Tracheal epithelial cell (primary cell): ENCODE measurements around the gene ZNF654. TPM values are rescaled to one million over a fixed set of nuclear protein-coding genes. Genes with fewer than 3 reads are reported as not detected.

Source experiments
- total RNA-seq: library from RNA; depleted of rRNA; stranded (reverse); fragments of >200 nt; gene quantifications from 2 replicates; pipeline ENCODE4 v1.2.1, GENCODE V29; 2014

ZNF654 gene
- total RNA-seq: 8.5 and 14.9 TPM in 2 replicates

DNA sequence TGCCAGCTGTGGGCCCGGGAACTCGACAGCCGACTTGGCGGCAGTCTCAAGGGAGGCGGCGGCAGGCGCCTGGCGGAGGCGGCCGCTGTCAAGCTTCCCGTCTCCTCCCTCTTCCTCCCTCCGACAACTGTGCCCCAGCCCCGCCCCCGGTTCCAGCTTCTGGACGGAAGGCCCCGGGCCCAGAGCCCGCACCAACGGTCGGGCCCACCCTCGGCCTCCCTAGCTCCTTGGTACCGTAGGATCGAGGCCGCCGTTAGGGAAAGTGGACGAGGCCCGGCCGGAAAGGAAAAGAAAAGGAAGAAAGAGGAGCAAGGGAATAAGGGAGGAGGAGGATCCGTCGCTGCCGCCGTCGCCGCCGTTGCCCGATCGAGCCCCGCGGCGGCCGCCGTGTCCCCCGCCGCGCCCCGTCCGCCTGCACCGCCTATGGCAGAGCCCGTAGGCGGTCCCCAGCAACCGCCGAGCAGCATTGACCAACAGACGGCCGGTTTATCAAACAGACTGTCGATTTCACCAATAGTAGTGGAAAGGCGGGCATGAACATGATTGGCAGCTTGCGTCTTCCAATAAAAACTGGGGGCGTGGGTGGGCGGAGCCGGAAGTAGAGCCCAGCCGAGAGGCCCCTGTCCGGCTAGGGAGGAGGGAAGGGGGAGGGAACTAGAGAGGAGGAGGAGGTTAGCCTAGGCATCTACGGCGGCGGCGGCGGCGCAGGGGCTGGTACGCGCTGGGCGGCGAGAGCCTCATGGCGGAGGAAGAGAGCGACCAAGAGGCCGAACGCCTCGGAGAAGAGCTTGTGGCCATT lies at the start of gene ZNF654, which contains the start of gene CGGBP1:
Gene ZNF654, plus strand, starts transcription at position 675 of the 799 bp plus-strand sequence. Its CDS starts 65 bp downstream, at position 740.
Gene CGGBP1, minus strand, starts transcription at position 425 of the 799 bp plus-strand sequence. CDS start 3,029 bp downstream, outside the sequence.

GRCh38 chr3:88149509-88150362 lies 90.7 kb downstream of the ZNF654 start, which contains the start of gene C3orf38:
Gene C3orf38 (plus strand): TSS chr3:88149959. CDS start chr3:88150053, 94 bp downstream.

Other genes with a start within 250 kb of the ZNF654 start
- 26.7 and 27.7 TPM in 2 replicates for gene CGGBP1, start 250 bp upstream of the ZNF654 start, total RNA-seq
- 18.5 and 24.6 TPM in 2 replicates for gene C3orf38, start 90.7 kb downstream of the ZNF654 start, total RNA-seq